Nephron progenitor cell (in vitro differentiated cells): ENCODE measurements around the gene CACNA2D3.

Experiments used
- DNase-seq: peaks from one replicate; pipeline ENCODE4 v3.0.0; 2021
- H3K27ac Mint-ChIP-seq: 2 replicates; pipeline ENCODE4 v1.8.0; 2021; ENCODE audit warnings: mild to moderate bottlenecking, moderate library complexity, mixed read lengths
- H3K27me3 Mint-ChIP-seq: 2 replicates; pipeline ENCODE4 v1.8.0; 2021; ENCODE audit warnings: mild to moderate bottlenecking, low read depth, mixed read lengths; ENCODE audit not compliant: poor library complexity
- H3K36me3 Mint-ChIP-seq: 2 replicates; pipeline ENCODE4 v1.8.0; 2021; ENCODE audit warnings: low read depth, mixed read lengths
- H3K4me1 Mint-ChIP-seq: 2 replicates; pipeline ENCODE4 v1.8.0; 2021; ENCODE audit warnings: mixed read lengths
- H3K4me3 Mint-ChIP-seq: 2 replicates; pipeline ENCODE4 v1.8.0; 2021; ENCODE audit warnings: mild to moderate bottlenecking, moderate library complexity, mixed read lengths
- H3K9me3 Mint-ChIP-seq: 2 replicates; pipeline ENCODE4 v1.8.0; 2021; ENCODE audit warnings: mild to moderate bottlenecking, moderate library complexity, mixed read lengths
- TF ChIP-seq, protein P1 (sequence below): fragments of 200-600 bp; sonication (generic); IDR thresholded peaks from 2 replicates; pipeline ENCODE4 v1.5.0; 2021; ENCODE audit warnings: antibody characterized with exemption

Gene CACNA2D3

DNA sequence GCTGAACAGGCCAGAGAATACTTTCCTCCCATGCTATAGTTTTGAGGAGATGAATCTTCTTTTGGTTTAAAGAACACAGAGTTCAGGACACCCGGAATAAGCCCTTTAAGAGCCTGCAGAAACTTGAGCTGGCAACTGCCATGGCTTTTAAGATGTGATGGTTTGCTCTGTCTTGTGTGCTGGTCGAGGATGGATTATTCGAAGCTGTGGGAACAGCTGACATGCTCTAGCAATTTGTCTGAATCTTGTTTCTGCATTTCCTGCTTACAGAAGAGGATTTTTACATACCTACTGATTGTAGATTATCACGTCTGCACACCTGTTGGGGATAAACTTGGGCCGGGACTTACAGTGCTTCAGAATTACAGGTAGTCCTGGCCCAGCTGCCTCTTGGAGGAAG is 408.6 kb downstream of the CACNA2D3 start:
- H3K27ac Mint-ChIP-seq = no peak overlapping the region
- no peaks in the 10 kb centered on the region for H3K4me1 Mint-ChIP-seq
- peaks cover 7% of the 10 kb centered on the region for H3K36me3 Mint-ChIP-seq
- no peak overlapping the region for H3K4me3 Mint-ChIP-seq
- TF ChIP-seq, protein P1, sequence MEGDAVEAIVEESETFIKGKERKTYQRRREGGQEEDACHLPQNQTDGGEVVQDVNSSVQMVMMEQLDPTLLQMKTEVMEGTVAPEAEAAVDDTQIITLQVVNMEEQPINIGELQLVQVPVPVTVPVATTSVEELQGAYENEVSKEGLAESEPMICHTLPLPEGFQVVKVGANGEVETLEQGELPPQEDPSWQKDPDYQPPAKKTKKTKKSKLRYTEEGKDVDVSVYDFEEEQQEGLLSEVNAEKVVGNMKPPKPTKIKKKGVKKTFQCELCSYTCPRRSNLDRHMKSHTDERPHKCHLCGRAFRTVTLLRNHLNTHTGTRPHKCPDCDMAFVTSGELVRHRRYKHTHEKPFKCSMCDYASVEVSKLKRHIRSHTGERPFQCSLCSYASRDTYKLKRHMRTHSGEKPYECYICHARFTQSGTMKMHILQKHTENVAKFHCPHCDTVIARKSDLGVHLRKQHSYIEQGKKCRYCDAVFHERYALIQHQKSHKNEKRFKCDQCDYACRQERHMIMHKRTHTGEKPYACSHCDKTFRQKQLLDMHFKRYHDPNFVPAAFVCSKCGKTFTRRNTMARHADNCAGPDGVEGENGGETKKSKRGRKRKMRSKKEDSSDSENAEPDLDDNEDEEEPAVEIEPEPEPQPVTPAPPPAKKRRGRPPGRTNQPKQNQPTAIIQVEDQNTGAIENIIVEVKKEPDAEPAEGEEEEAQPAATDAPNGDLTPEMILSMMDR = no peak
- no peak for DNase-seq
- H3K27me3 Mint-ChIP-seq = peaks cover 9% of the 10 kb centered on the region
- H3K9me3 Mint-ChIP-seq = peaks cover 13% of the 10 kb centered on the region

DNA sequence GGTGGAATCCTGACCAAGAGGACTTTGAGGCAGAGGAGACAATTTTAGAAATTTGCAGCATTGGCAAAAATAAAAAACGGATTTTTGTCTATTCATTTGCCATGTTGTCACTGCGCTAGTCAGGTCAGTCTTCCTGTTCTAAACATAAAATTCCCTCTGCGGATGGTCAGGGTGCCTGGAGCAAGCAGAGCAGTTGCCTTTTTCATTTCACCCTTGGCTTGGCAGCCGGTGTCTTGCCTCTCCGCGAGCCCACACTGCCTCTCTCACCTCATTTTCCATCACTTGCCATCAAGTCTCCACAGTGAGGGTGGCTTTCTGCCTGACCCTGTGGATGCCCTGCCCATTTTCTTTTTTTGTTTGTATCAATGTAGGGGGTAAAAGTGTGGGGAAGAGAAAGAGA is 409.4 kb downstream of the CACNA2D3 start:
- Mint-ChIP-seq H3K4me1 (no peaks in the 10 kb centered on the region), H3K27me3 (peaks cover 9% of the 10 kb centered on the region), H3K4me3 (no peak overlapping the region), H3K9me3 (peaks cover 5% of the 10 kb centered on the region), H3K27ac (no peak overlapping the region), H3K36me3 (peaks cover 5% of the 10 kb centered on the region)
- DNase-seq = no peak
- TF ChIP-seq, protein P1 = no peak

DNA sequence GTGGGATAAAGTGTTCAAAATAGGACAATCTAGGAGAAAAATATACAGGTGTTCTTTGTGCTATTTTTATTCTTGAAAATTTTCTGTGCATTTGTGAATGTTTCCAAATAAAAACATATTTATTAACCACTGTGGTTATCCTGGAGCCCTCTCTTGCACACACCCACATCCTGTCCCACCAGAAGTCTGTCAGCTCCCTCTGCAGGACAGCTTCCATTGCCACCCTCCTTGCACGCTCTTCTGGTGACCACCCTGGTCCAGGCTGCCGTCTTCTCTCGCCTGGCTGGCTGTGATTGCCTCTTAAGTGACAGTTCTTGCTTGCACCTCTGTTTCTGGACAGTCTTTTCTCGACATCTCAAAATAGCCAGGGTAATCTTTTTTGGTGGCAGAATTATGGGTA is 411.5 kb downstream of the CACNA2D3 start:
- no peaks in the 10 kb centered on the region for H3K36me3 Mint-ChIP-seq
- H3K4me3 Mint-ChIP-seq = no peak overlapping the region
- H3K9me3 Mint-ChIP-seq = no peaks in the 10 kb centered on the region
- no peaks in the 10 kb centered on the region for H3K4me1 Mint-ChIP-seq
- H3K27ac Mint-ChIP-seq = no peak overlapping the region
- DNase-seq = no peak
- TF ChIP-seq, protein P1 = no peak
- peaks cover 9% of the 10 kb centered on the region for H3K27me3 Mint-ChIP-seq

DNA sequence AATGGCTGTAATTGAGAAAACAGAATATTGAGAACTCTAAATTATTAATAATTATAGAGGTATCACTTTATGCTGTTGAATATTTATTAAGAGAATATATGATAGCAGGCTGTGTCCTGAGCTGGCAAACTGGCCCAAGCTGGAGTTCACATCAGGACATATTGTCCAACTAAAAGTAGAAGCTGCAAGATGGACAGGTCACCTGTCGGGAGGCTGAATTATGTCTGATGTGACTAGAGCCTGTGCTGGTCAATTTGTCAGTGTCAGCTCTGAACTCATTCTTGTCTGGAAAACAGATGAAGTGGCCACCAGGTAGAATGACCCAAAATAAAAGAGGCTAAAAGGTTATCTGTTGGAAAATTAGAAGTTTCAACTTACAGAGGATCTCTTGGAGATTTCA is 413.3 kb downstream of the CACNA2D3 start:
- TF ChIP-seq, protein P1 = no peak
- Mint-ChIP-seq H3K36me3 (no peaks in the 10 kb centered on the region), H3K27me3 (peaks cover 3% of the 10 kb centered on the region), H3K4me3 (no peak overlapping the region), H3K27ac (no peak overlapping the region), H3K4me1 (no peaks in the 10 kb centered on the region), H3K9me3 (no peaks in the 10 kb centered on the region)
- DNase-seq = no peak

DNA sequence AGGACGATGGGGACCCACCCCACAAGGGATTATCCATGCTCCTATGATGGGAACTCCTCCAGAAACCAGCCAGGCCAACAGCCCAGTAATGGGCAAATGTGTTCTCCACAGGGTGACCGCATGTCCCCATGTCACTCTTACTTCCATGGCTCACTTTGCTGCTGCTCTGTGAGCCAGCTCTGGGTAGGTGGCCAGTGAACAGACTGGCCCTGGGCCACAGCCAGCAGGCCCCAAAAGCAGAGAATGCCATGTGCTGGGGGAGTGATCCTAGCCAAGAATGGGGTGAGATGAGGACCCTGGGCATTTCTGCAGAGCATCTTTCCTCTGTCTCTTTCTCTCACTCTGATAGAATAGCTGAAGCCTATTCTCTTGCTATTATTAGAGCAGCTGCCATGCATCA is 414.1 kb downstream of the CACNA2D3 start:
- no peak overlapping the region for H3K4me3 Mint-ChIP-seq
- H3K27ac Mint-ChIP-seq = no peak overlapping the region
- peaks cover 3% of the 10 kb centered on the region for H3K27me3 Mint-ChIP-seq
- TF ChIP-seq, protein P1 = no peak
- no peaks in the 10 kb centered on the region for H3K9me3 Mint-ChIP-seq
- H3K4me1 Mint-ChIP-seq = peaks cover 3% of the 10 kb centered on the region
- no peak for DNase-seq
- H3K36me3 Mint-ChIP-seq = no peaks in the 10 kb centered on the region

DNA sequence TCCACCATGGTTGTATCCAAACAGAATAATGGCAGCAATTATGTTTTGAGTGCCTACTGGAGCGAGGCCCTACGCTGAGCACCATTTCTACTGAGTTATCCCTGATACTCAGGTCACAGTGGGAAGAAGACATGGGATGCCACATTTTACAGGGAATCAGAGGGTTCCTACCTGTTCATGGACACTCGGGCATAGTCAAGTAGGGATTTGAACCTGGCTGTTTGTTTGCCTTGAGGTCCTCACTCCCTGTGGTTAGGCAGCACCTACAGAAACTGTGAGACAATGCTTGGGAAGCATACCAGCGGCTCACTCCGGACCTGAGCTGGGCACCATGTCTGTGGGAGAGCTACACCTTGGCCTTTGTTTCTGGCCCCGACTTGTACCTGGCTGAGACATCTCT is 415.2 kb downstream of the CACNA2D3 start:
- TF ChIP-seq, protein P1 = no peak
- Mint-ChIP-seq H3K9me3 (no peaks in the 10 kb centered on the region), H3K27me3 (no peaks in the 10 kb centered on the region), H3K36me3 (no peaks in the 10 kb centered on the region), H3K27ac (no peak overlapping the region), H3K4me3 (no peak overlapping the region), H3K4me1 (peaks cover 6% of the 10 kb centered on the region)
- DNase-seq = no peak
